GM19023 (cell line): Measurements from ENCODE around the gene TAF6.
"Not testable (repeated sequence)": the region's sequence is repeated elsewhere in the genome, so short reads cannot be mapped to it uniquely, and the experiment has no call there.

Experiments
- ATAC-seq: cut with Tn5 transposase; IDR thresholded peaks from one replicate; pipeline ENCODE4 v1.9.1; 2021; ENCODE audit warnings: mild to moderate bottlenecking, moderate library complexity; ENCODE audit not compliant: unreplicated experiment

The TAF6 gene

GRCh38 chr7:100152937-100153666 lies 33.9 kb upstream of the TAF6 start:
- no peak for ATAC-seq

DNA sequence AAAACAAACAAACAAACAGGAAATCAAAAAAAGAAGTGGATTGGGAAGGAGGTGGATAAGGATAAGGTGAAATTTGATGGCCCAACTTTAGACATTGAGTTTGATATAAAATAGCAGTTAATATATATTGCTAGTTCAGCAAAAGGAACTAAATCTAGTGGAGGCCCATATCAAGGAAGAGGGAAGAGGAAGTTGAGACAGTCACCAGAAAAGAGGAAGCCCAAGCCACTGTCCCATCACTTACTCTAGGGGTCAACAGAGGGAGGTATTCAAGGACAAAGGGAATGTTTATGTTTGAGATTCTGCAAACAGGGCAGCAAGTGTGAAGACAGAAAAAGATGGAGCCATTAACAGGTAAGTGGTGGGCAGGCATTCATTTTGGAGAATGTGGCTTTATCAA lies 33.2 kb upstream of the TAF6 start:
- no peak for ATAC-seq

- peak; percentile 98 for ATAC-seq
Measured at GRCh38 chr7:100148559-100149328, 29.6 kb upstream of the TAF6 start, which contains the start of gene LAMTOR4. TSS of gene LAMTOR4 (plus strand) at chr7:100148918. CDS start at chr7:100148973, 55 bp downstream.

DNA sequence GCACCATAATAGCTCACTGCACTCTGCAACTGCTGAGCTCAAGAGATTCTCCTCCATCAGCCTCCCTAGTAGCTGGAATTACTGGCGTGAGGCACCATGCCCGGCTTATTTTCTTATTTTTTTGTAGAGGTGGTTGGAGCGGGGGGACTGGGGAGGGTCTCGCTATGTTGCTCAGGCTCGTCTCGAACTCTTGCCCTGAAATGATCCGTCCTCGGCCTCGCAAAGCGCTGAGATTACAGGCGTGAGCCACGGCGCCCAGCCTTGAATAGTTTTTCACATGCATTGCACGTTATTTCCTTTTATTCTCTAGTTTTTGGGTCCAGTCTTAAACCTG lies 29.0 kb upstream of the TAF6 start:
- ATAC-seq, result no peak

DNA sequence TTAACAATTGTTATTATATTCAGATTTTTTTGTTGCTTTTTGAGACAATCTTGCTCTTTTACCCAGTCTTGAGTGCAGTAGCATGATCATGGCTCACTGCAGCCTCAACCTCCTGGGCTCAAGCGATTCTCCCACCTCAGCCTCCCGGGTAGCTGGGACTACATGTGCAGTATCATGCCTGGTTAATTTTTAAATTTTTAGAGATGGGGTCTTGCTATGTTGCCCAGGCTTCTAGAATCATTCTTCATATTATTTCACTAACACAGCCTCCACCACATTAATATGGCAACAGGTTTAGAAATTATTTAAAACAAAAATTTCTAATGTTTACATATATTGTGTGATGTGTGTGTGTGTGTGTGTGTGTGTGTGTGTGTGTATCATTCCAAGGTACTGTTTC lies 28.1 kb upstream of the TAF6 start:
- ATAC-seq, result no peak

GRCh38 chr7:100146350-100146749 lies 27.2 kb upstream of the TAF6 start:
- not testable (repeated sequence) for ATAC-seq

DNA sequence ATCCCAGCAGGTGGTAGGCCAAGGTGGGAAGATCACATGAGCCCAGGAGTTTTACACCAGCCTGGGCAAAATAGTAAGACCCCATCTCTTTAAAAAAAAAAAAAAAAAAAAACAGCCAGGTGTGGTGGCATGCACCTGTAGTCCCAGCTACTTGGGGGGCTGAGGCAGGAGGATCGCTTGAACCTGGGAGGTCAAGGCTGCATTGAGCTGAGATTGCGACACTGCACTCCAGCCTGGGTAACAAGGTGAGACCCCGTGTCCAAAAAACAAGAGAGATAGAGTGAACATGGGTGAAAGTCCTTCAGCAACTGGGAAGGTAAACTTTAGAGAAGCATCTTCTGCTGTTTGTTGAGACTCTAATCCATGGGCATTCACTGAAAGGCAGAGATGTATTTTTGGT lies 23.3 kb upstream of the TAF6 start:
- ATAC-seq, result no peak

GRCh38 chr7:100141555-100141949 lies 22.4 kb upstream of the TAF6 start:
- ATAC-seq, result no peak

- ATAC-seq, result no peak
Measured at GRCh38 chr7:100137851-100138760, 18.9 kb upstream of the TAF6 start.

DNA sequence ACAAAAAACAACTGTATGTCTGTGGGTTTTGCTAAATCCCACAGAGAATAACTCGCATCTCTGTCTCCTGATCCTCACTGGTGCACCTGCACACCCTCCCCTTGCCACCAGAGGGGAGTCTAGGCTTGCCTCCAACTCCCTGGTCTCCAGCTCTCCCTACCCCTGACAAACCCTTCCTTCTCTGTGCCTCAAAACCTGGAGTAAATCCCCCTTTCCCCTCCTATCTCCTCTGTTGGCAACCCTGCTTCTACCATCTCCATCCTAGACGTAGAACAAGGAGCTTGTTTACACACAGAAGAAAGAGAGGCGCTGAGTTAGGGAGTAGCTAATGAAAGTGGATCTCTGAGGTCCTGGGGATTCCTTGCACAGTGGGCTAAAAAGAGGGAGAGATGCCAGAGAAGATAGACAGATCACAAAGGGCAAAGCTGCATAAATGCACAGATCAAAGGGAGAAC lies 13.6 kb upstream of the TAF6 start:
- ATAC-seq, result no peak

- ATAC-seq, result no peak
Measured at GRCh38 chr7:100132126-100132525, 13.0 kb upstream of the TAF6 start.

GRCh38 chr7:100130608-100131453 lies 11.7 kb upstream of the TAF6 start:
- no peak for ATAC-seq

DNA sequence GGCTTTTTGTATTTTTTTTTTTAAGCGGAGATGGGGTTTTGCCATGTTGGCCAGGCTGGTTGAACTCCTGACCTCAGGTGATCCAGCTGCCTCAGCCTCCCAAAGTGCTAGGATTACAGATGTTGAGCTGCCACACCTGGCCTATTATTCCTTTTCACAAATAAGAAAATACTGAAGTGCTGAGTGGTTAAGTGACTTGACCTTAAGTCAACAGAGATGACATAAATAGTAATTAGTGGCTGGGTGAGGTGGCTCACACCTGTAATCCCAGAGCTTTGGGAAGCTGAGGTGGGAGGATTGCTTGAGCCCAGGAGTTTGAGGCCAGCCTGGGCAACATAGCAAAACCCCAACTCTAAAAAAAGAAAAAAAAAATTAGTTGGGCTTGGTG lies 11.1 kb upstream of the TAF6 start:
- not testable (repeated sequence) for ATAC-seq

DNA sequence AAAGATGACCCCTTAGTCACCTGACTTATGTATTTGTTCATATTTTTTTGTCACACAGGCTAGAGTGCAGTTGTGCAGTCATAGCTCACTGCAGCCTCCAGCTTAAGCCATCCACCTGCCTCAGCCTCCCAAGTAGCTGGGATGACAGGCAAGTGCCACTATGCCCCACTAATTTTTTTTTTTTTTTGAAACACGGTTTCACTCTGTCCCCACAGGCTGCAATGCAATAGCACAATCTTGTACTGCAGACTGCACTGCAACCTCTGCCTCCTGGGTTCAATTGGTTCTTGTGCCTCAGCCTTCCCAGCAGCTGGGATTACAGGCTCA lies 9.4 kb upstream of the TAF6 start:
- no peak for ATAC-seq

DNA sequence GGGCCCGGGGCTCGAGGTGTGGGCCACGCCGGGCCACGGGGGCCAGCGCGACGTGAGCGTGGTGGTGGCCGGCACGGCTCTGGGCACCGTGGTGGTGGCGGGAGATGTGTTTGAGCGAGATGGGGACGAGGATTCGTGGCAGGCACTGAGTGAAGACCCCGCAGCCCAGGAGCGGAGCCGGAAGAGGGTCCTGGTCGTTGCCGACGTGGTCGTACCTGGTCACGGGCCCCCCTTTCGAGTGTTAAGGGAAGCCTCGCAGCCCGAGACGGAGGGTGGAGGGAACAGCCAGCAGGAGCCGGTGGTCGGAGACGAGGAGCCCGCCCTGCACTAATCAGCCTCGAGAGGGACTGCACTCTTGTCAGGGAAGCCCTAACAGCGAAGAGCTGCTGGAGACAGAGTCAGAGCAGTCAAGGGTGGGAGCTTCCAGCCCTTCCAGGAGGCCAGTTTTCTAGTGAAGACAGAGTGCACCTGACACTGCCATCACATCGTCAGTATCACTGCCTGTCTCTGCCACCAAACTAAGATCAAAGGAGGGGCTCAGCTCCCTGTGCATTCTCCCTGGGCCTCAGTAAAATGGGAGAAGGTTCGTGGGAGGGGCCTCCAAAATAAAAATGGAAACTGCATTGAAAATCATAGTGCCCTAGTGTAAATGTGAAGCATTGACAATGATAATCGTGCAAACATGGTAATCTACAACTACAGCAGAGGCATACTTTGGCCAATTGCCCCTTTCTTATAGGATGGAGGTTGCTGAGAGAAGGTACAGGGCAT lies 8.9 kb upstream of the TAF6 start:
- ATAC-seq, result no peak

GRCh38 chr7:100126931-100127865 lies 8.0 kb upstream of the TAF6 start, which contains the start of gene MBLAC1:
TSS of gene MBLAC1 (plus strand) at chr7:100126967. CDS start at chr7:100127396, 429 bp downstream.
- peak; percentile 69 for ATAC-seq

DNA sequence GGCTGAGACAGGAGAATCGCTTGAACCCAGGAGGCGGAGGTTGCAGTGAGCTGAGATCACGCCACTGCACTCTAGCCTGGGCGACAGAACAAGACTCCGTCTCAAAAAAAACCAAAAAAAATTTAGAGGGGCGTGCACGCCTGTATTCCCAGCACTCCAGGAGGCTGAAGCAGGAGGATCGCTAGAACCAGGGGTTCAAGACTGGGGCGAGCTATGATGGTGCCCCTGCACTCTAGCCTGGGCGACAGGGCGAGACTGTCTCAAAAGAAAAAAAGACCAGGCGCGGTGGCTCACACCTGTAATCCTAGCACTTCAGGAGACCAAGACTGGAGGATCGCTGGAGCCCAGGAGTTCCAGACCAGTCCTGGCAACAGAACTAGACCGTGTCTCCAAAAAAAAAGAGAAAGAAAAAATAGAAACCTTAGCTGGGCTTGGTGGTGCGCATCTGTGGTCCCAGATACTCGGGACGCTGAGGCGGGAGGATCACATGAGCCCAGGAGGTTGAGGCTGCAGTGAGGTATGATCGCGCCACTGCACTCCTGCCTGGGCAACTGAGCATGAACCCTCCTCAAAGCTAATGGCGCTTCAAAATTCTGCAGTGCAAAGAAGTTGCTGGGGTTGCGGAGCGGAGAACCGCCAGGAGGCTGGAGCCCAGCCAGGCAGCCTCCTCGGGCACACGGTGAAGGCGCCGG lies 7.2 kb upstream of the TAF6 start:
- peak; percentile 30 for ATAC-seq
